Suprapubic skin (tissue), 4 donors: Measurements from ENCODE around the gene CCDC110. TPM values are rescaled to one million over a fixed set of nuclear protein-coding genes. Genes with fewer than 3 reads are reported as not detected.

Experiments used
- DNase-seq, 2 donors: peaks; one replicate each; pipeline ENCODE4 v3.0.0-alpha.2; 2019; ENCODE audit warnings: low spot score in 2 of 2
- H3K27ac ChIP-seq: fragments of 200-600 bp; sonication (generic); one replicate; pipeline ENCODE4 v1.5.1; 2019
- H3K27me3 ChIP-seq: fragments of 200-600 bp; sonication (generic); one replicate; pipeline ENCODE4 v1.5.1; 2019
- H3K36me3 ChIP-seq: fragments of 200-600 bp; sonication (generic); one replicate; pipeline ENCODE4 v1.5.1; 2019
- H3K4me1 ChIP-seq: fragments of 200-600 bp; sonication (generic); one replicate; pipeline ENCODE4 v1.5.1; 2019
- H3K4me3 ChIP-seq: fragments of 200-600 bp; sonication (generic); one replicate; pipeline ENCODE4 v1.5.1; 2019; ENCODE audit warnings: mild to moderate bottlenecking
- H3K9me3 ChIP-seq: fragments of 200-600 bp; sonication (generic); one replicate; pipeline ENCODE4 v1.5.1; 2019
- CTCF ChIP-seq, 2 donors: fragments of 200-600 bp in 1 of 2; fragments of 450-650 bp in 1 of 2; sonication (generic) in 1 of 2; IDR thresholded peaks; one replicate each; pipeline ENCODE4 v1.5.1; 2016 to 2019; ENCODE audit warnings: antibody characterized with exemption in 2 of 2, mild to moderate bottlenecking in 1 of 2, moderate library complexity in 1 of 2
- EP300 ChIP-seq: sonication (generic); formaldehyde crosslinking; IDR thresholded peaks from one replicate; pipeline ENCODE4 v1.6.1; 2017; ENCODE audit warnings: antibody characterized with exemption
- POLR2A ChIP-seq, 2 donors: fragments of 450-650 bp; IDR thresholded peaks; one replicate each; pipeline ENCODE4 v1.6.1; 2017; ENCODE audit warnings: antibody characterized with exemption in 2 of 2, mild to moderate bottlenecking in 2 of 2, moderate library complexity in 2 of 2
- POLR2AphosphoS5 ChIP-seq, 3 donors: sonication (generic); formaldehyde crosslinking; IDR thresholded peaks; one replicate each; pipeline ENCODE4 v1.6.1; 2017; ENCODE audit warnings: antibody characterized with exemption in 3 of 3
- WGBS: methylation state at CpG from one replicate; pipeline ENCODE4 v1.1.5; 2018; 5-methylcytosine and 5-hydroxymethylcytosine counted together
- total RNA-seq, 4 donors: library from RNA; depleted of rRNA; stranded (reverse); fragments of >200 nt; gene quantifications; one replicate each; pipeline ENCODE4 v1.1.0, GENCODE V29; 2016

The CCDC110 gene
- total RNA-seq, 4 donors from 2014 or later = 0.60 to 1.5 (median 0.97) TPM; not detected in 1

- WGBS = 96% methylated on average over 2 of the region's 2 CpGs
- H3K27me3 ChIP-seq = no peaks in the 10 kb centered on the region
- no peak overlapping the region for H3K27ac ChIP-seq
- TF ChIP-seq CTCF (IDR thresholded peaks at IDR 0.05) = no peak
- no peak for TF ChIP-seq POLR2A (IDR thresholded peaks at IDR 0.05)
- TF ChIP-seq POLR2AphosphoS5 (IDR thresholded peaks at IDR 0.05) = no peak
- H3K4me1 ChIP-seq = no peaks in the 10 kb centered on the region
- H3K36me3 ChIP-seq = no peaks in the 10 kb centered on the region
- DNase-seq = no peak
- H3K4me3 ChIP-seq = no peak overlapping the region
- no peaks in the 10 kb centered on the region for H3K9me3 ChIP-seq
These were observed 30.1 kb downstream of the CCDC110 start for GRCh38 chr4:185441479-185441878.

- Histone ChIP-seq H3K9me3 (no peaks in the 10 kb centered on the region), H3K27me3 (no peaks in the 10 kb centered on the region), H3K36me3 (no peaks in the 10 kb centered on the region), H3K4me1 (no peaks in the 10 kb centered on the region), H3K4me3 (no peak overlapping the region), H3K27ac (no peak overlapping the region)
- TF ChIP-seq EP300 (no peak), POLR2AphosphoS5 (IDR thresholded peaks at IDR 0.05) (no peak), POLR2A (IDR thresholded peaks at IDR 0.05) (no peak), CTCF (IDR thresholded peaks at IDR 0.05) (no peak)
- no peak for DNase-seq
These were observed 33.7 kb downstream of the CCDC110 start for GRCh38 chr4:185437809-185438208.

- DNase-seq = no peak
These were observed 36.1 kb downstream of the CCDC110 start for GRCh38 chr4:185435466-185435865.

GRCh38 chr4:185429660-185430059, 41.9 kb downstream of the CCDC110 start:
- peaks cover 9% of the 10 kb centered on the region for H3K4me1 ChIP-seq
- 60% methylated on average over 5 of the region's 5 CpGs for WGBS

More at GRCh38 chr4:185435466-185435865, 36.1 kb downstream of the CCDC110 start:
- no peak for TF ChIP-seq EP300
- no peak for TF ChIP-seq POLR2AphosphoS5 (IDR thresholded peaks at IDR 0.05)
- TF ChIP-seq CTCF (IDR thresholded peaks at IDR 0.05) = no peak
- no peak for TF ChIP-seq POLR2A (IDR thresholded peaks at IDR 0.05)
- no peaks in the 10 kb centered on the region for H3K4me1 ChIP-seq
- no peaks in the 10 kb centered on the region for H3K36me3 ChIP-seq
- no peaks in the 10 kb centered on the region for H3K9me3 ChIP-seq
- no peaks in the 10 kb centered on the region for H3K27me3 ChIP-seq
- no peak overlapping the region for H3K27ac ChIP-seq
- H3K4me3 ChIP-seq = no peak overlapping the region

GRCh38 chr4:185426960-185427688, 44.4 kb downstream of the CCDC110 start:
- H3K9me3 ChIP-seq = no peaks in the 10 kb centered on the region
- H3K27me3 ChIP-seq = no peaks in the 10 kb centered on the region
- WGBS = 88% methylated on average over 22 of the region's 22 CpGs
- H3K27ac ChIP-seq = no peak overlapping the region
- DNase-seq = no peak
- no peak for TF ChIP-seq CTCF (IDR thresholded peaks at IDR 0.05)
- no peak for TF ChIP-seq EP300
- no peak for TF ChIP-seq POLR2A (IDR thresholded peaks at IDR 0.05)
- no peak for TF ChIP-seq POLR2AphosphoS5 (IDR thresholded peaks at IDR 0.05)
- no peak overlapping the region for H3K4me3 ChIP-seq
- no peaks in the 10 kb centered on the region for H3K36me3 ChIP-seq
- peaks cover 27% of the 10 kb centered on the region for H3K4me1 ChIP-seq

More at GRCh38 chr4:185429660-185430059, 41.9 kb downstream of the CCDC110 start:
- no peak overlapping the region for H3K27ac ChIP-seq
- H3K9me3 ChIP-seq = no peaks in the 10 kb centered on the region
- DNase-seq = no peak
- H3K27me3 ChIP-seq = no peaks in the 10 kb centered on the region
- TF ChIP-seq EP300 (no peak), POLR2A (IDR thresholded peaks at IDR 0.05) (no peak), POLR2AphosphoS5 (IDR thresholded peaks at IDR 0.05) (no peak), CTCF (IDR thresholded peaks at IDR 0.05) (no peak)
- no peak overlapping the region for H3K4me3 ChIP-seq
- no peaks in the 10 kb centered on the region for H3K36me3 ChIP-seq
